Endothelial cell of umbilical vein (primary cell): Measurements from ENCODE around the gene PLB1. TPM values are rescaled to one million over a fixed set of nuclear protein-coding genes. Genes with fewer than 3 reads are reported as not detected.

ENCODE experiments used
- BruUV-seq: library from RNA; stranded (reverse); fragments of 400-500 nt; replicated peaks from 2 replicates; lab custom pipeline; 2021; lab: Mats Ljungman, UMichigan
- CTCF ChIA-PET: fragments of 300-600, 350-600 bp; sonication (Branson Sonifier 250); formaldehyde crosslinking; loops from one replicate; lab custom pipeline; 2021; ENCODE audit warnings: antibody characterized with exemption, inconsistent platforms; lab: Charles Lee
- POLR2A ChIA-PET: fragments of 300-600, 350-600 bp; sonication (Branson Sonifier 250); formaldehyde crosslinking; loops from one replicate; lab custom pipeline; 2021; ENCODE audit warnings: antibody characterized with exemption, inconsistent platforms; lab: Charles Lee
- DNase-seq: peaks from one replicate; pipeline ENCODE4 v3.0.0-alpha.2; 2011; ENCODE audit warnings: low read depth, low spot score
- FAIRE-seq: peaks from 2 replicates; lab custom pipeline; 2011; peaks lifted over from hg19 to GRCh38; lab: Jason Lieb, UNC
- H2AFZ ChIP-seq: 2 replicates; pipeline ENCODE4 v1.6.0; 2012; ENCODE audit warnings: low read depth, low read length, control low read depth, inconsistent platforms
- H3K27ac ChIP-seq: 2 replicates; pipeline ENCODE4 v1.5.1; 2011; ENCODE audit warnings: low read depth, mild to moderate bottlenecking, control low read depth, low read length, moderate library complexity; ENCODE audit not compliant: insufficient read depth
- H3K27me3 ChIP-seq, 2 experiments: 2 replicates each; pipeline versions ENCODE4 v1.6.0 to v1.6.1; 2011; ENCODE audit warnings: low read length in 2 of 2, mixed read lengths in 1 of 2; ENCODE audit not compliant: control insufficient read depth in 2 of 2, insufficient read depth in 2 of 2
- H3K36me3 ChIP-seq, 2 experiments: 2 replicates in 1 of 2; 3 replicates in 1 of 2; pipeline ENCODE4 v1.5.1; 2011; ENCODE audit warnings: low read length in 2 of 2, mild to moderate bottlenecking in 1 of 2, moderate library complexity in 1 of 2; ENCODE audit not compliant: control insufficient read depth in 2 of 2, insufficient read depth in 2 of 2; ENCODE audit errors: extremely low read depth in 1 of 2
- H3K4me1 ChIP-seq: 3 replicates; pipeline ENCODE4 v1.5.1; 2011; ENCODE audit warnings: mild to moderate bottlenecking, low read length; ENCODE audit not compliant: control insufficient read depth, insufficient read depth; ENCODE audit errors: extremely low read depth
- H3K4me2 ChIP-seq: 2 replicates; pipeline ENCODE4 v1.6.1; 2011; ENCODE audit warnings: low read length, control low read depth, mixed read lengths; ENCODE audit not compliant: insufficient read depth
- H3K4me3 ChIP-seq, 3 experiments: fragments of 200-600 bp in 1 of 3; sonication (generic), shearing (Covaris generic) in 1 of 3; replicated peaks in 1 of 3; 2 replicates each; pipeline ENCODE4 v1.5.1; 2011 to 2016; ENCODE audit warnings: control low read depth in 3 of 3, low read length in 3 of 3, mild to moderate bottlenecking in 2 of 3, inconsistent platforms in 1 of 3, low read depth in 1 of 3, moderate library complexity in 1 of 3; ENCODE audit not compliant: insufficient read depth in 1 of 3
- H3K79me2 ChIP-seq: 2 replicates; pipeline ENCODE4 v1.6.0; 2012; ENCODE audit warnings: low read length, inconsistent platforms; ENCODE audit not compliant: control insufficient read depth, insufficient read depth
- H3K9ac ChIP-seq: replicated peaks from 2 replicates; pipeline ENCODE3; 2011; ENCODE audit warnings: low read length, control low read depth; ENCODE audit not compliant: insufficient read depth; ENCODE audit errors: extremely low read depth
- H3K9me1 ChIP-seq: replicated peaks from 3 replicates; pipeline ENCODE4 v1.6.0; 2011; ENCODE audit warnings: mild to moderate bottlenecking, low read length; ENCODE audit not compliant: control insufficient read depth, insufficient read depth; ENCODE audit errors: extremely low read depth
- H3K9me3 ChIP-seq: replicated peaks from 2 replicates; pipeline ENCODE4 v1.5.1; 2012; ENCODE audit warnings: low read length, inconsistent platforms; ENCODE audit not compliant: control insufficient read depth, insufficient read depth
- H4K20me1 ChIP-seq: replicated peaks from 2 replicates; pipeline ENCODE3; 2011; ENCODE audit warnings: mild to moderate bottlenecking, low read length; ENCODE audit not compliant: control insufficient read depth, insufficient read depth; ENCODE audit errors: extremely low read depth
- CTCF ChIP-seq, 2 donors: IDR thresholded peaks; 1 replicate in 1 of 2; 2 replicates in 1 of 2; pipeline ENCODE4 v1.5.1; 2011; ENCODE audit warnings: low read length in 2 of 2, mild to moderate bottlenecking in 2 of 2, moderate library complexity in 2 of 2, control low read depth in 1 of 2, inconsistent platforms in 1 of 2, low read depth in 1 of 2; ENCODE audit not compliant: insufficient read depth in 1 of 2; ENCODE audit errors: extremely low read depth in 1 of 2
- EZH2 ChIP-seq: IDR thresholded peaks from 2 replicates; pipeline ENCODE4 v1.6.1; 2012; ENCODE audit warnings: borderline replicate concordance, low read depth, mild to moderate bottlenecking, moderate library complexity, low read length, inconsistent platforms; ENCODE audit not compliant: severe bottlenecking
- FOS ChIP-seq: IDR thresholded peaks from 2 replicates; pipeline ENCODE4 v1.6.1; 2011; ENCODE audit warnings: mild to moderate bottlenecking, low read length, moderate library complexity, borderline replicate concordance; ENCODE audit not compliant: insufficient read depth
- GATA2 ChIP-seq: IDR thresholded peaks from 2 replicates; pipeline ENCODE4 v1.7.0; 2011; ENCODE audit warnings: low read depth, mild to moderate bottlenecking, moderate library complexity, mixed read lengths, low read length; ENCODE audit not compliant: insufficient read length, insufficient read depth
- JUN ChIP-seq: IDR thresholded peaks from 2 replicates; pipeline ENCODE4 v1.6.1; 2011; ENCODE audit warnings: borderline replicate concordance, low read depth; ENCODE audit not compliant: insufficient read length, insufficient read depth
- MYC ChIP-seq: IDR thresholded peaks from one replicate; pipeline ENCODE4 v1.6.1; 2011; ENCODE audit warnings: mild to moderate bottlenecking, low read depth, low read length
- POLR2A ChIP-seq: IDR thresholded peaks from 2 replicates; pipeline ENCODE4 v1.6.1; 2012; ENCODE audit warnings: low read depth, mild to moderate bottlenecking, control low read depth, low read length
- POLR2AphosphoS5 ChIP-seq: IDR thresholded peaks from 2 replicates; pipeline ENCODE4 v1.6.1; 2012; ENCODE audit warnings: low read depth, mild to moderate bottlenecking, control low read depth, low read length, moderate library complexity; ENCODE audit not compliant: insufficient read depth
- dilution Hi-C: fragments of 300-500 bp; cut with MboI; formaldehyde crosslinking; loops from one replicate; pipeline ENCODE4 v1.15.0; 2019; ENCODE audit warnings: low sequenced_read_pairs; ENCODE audit not compliant: extremely low pct_ligation_motif_present
- intact Hi-C: fragments of 100-400 bp; cut with micrococcal nuclease; formaldehyde crosslinking; loops from one replicate; pipeline ENCODE4 v1.10.0; 2022
- polyA plus RNA-seq, 4 experiments: library from polyadenylated mRNA; depleted of rRNA in 3 of 4; stranded (reverse) in 3 of 4; unstranded in 1 of 4; fragments of >200 nt; gene quantifications; 2 replicates each; pipeline versions ENCODE4 v1.2.1 to v1.2.3, GENCODE V29; 2011 to 2012; ENCODE audit warnings: missing spikeins in 1 of 4
- total RNA-seq: library from RNA; stranded (reverse); gene quantifications from 2 replicates; pipeline ENCODE4 v1.2.3, GENCODE V29; 2021
- TF ChIP-seq, protein P1 (sequence below): IDR thresholded peaks from 2 replicates; pipeline ENCODE4 v1.6.1; 2011; ENCODE audit not compliant: insufficient read depth, insufficient read length

Gene PLB1
- total and polyA plus RNA-seq, 2 donors (not counting 3 experiments of a cell fraction or from before 2014, with no cell fraction given): 0.75 to 0.80 TPM

GRCh38 chr2:28492282-28492681 lies 3.6 kb upstream of the PLB1 start:
- ChIA-PET CTCF (interaction anchor here (1.4 to 1.6 kb wide), 2 partner anchors 15 to 769 kb away, joined by 4 to 6 read pairs; no protein-coding TSS in a partner anchor), POLR2A (interaction anchor here (0.6 kb wide), 1 partner anchor 445 kb away, joined by 3 read pairs; no protein-coding TSS in a partner anchor)
- TF ChIP-seq GATA2: no peak
- TF ChIP-seq JUN: no peak
- no peak for TF ChIP-seq EZH2
- TF ChIP-seq POLR2AphosphoS5: no peak
- TF ChIP-seq, protein P1, sequence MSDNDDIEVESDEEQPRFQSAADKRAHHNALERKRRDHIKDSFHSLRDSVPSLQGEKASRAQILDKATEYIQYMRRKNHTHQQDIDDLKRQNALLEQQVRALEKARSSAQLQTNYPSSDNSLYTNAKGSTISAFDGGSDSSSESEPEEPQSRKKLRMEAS: no peak
- TF ChIP-seq FOS: no peak
- no peak for TF ChIP-seq POLR2A
- TF ChIP-seq MYC: no peak
- TF ChIP-seq CTCF (IDR thresholded peaks at IDR 0.05; ENCODE audit: extremely low read depth in 1 of 2, insufficient read depth in 1 of 2, low read depth in 1 of 2, low read length in 2 of 2): no peak
- Histone ChIP-seq H3K27ac (no peak overlapping the region), H4K20me1 (no peaks in the 10 kb centered on the region), H3K27me3 (peaks cover 4 to 10% of the 10 kb centered on the region in 2 experiments), H3K4me2 (no peak overlapping the region), H3K36me3 (no peaks in the 10 kb centered on the region), H3K4me1 (no peaks in the 10 kb centered on the region), H3K4me3 (no peak overlapping the region), H2AFZ (no peak overlapping the region), H3K9ac (no peak overlapping the region), H3K9me1 (no peaks in the 10 kb centered on the region), H3K9me3 (no peaks in the 10 kb centered on the region), H3K79me2 (no peaks in the 10 kb centered on the region)
- intact Hi-C loops: no loop called here
- dilution Hi-C loops: no loop called here
- FAIRE-seq: no peak
- no TSS peak for BruUV-seq
- DNase-seq: no peak
